ENCODE data around the gene TGM6.

The TGM6 gene
- total RNA-seq: 0 to 0.11 (median 0) reads per million in 9 experiments

DNA sequence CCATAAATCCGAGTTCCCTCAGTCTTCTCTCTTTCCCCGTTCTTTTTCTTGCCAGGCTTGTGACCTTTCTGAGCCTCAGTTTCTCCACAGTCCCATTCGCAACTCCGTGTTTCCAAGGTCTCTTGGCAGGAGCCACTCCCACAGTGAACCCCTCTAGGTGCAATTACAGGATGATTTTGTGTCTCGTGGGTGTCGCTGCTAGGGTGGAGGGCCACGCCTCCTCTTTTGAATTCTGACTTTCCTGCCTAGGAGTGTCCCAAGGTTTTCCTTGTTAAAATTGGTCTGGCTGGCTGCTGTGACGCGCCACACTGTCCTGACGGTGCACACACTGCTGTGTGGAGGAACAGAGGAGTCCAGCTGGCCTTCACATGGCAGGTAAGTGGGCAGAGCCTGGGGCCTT lies at the start of gene TGM6:
Gene TGM6 (plus strand): TSS at position 301 of the 400 bp plus-strand sequence. CDS start 68 bp downstream, at position 369.
- Mint-ChIP-seq H3K4me3 (peak within 1 kb of the TSS; percentile 43 to 62), H3K27ac (peak within 1 kb of the TSS; percentile 41 to 44), H3K4me1 (ENCODE audit: low read depth in 2 of 2) (peaks cover 25 to 26% of the 10 kb centered on the region in 2 donors), H3K9me3 (no peaks in the 10 kb centered on the region), H3K36me3 (ENCODE audit: insufficient read depth) (peaks cover 4% of the 10 kb centered on the region), H3K27me3 (peaks cover 5 to 31% of the 10 kb centered on the region in 2 donors)
- DNase-seq (no peak), ATAC-seq (replicated peaks) (no peak)

DNA sequence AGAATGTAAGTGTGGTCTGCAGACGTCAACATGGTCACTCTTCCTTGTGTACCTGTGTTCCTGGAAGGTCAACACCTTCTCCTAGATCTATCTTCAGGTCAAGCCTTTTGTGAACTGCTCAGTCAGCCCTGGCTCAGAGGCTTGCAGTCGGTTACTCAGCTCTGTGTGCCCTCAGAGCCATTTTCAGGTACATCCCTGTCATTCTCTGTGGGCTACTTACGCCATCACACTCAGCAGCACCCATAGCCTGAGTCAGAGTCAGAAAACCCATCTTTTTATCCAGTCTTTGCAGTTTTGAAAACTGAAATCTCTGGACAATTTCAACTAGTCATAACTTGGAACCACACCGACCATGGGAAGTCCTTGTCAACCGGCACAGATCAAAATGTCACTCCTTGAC lies 49.6 kb upstream of the TGM6 start:
- ATAC-seq (replicated peaks) (no peak), DNase-seq (no peak)
- Mint-ChIP-seq H3K27me3 (peaks cover 27 to 77% of the 10 kb centered on the region in 2 donors), H3K27ac (no peak overlapping the region), H3K4me3 (no peak overlapping the region), H3K9me3 (no peaks in the 10 kb centered on the region), H3K36me3 (ENCODE audit: insufficient read depth) (peaks cover 2% of the 10 kb centered on the region), H3K4me1 (ENCODE audit: low read depth in 2 of 2) (no peaks in the 10 kb centered on the region)

DNA sequence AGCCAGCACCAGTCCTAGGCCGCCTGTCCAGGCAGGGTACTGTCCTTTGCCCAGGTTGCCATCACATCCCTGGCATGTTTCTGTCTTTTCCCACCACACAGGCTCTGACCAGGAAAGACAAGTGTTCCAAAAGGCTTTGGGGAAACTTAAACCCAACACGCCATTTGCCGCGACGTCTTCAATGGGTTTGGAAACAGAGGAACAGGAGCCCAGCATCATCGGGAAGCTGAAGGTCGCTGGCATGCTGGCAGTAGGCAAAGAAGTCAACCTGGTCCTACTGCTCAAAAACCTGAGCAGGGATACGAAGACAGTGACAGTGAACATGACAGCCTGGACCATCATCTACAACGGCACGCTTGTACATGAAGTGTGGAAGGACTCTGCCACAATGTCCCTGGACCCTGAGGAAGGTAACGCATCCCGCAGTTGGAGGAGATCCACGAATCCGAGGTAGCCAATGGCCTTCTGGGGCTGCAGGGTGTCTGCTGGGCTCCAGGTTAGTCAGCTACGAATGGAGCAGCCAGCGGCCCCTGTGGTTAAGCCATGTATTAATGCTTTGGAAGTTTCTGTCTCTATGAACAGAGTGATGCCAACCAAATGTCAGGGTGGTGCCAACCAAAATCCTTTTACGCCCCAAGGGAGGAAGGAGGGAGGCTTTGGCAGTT lies 48.7 kb upstream of the TGM6 start:
- no peak overlapping the region for H3K27ac Mint-ChIP-seq
- H3K4me3 Mint-ChIP-seq: no peak overlapping the region
- no peaks in the 10 kb centered on the region for H3K4me1 Mint-ChIP-seq (ENCODE audit: low read depth in 2 of 2)
- H3K9me3 Mint-ChIP-seq: no peaks in the 10 kb centered on the region
- H3K36me3 Mint-ChIP-seq (ENCODE audit: insufficient read depth): peaks cover 2% of the 10 kb centered on the region
- no peak for DNase-seq
- no peak for ATAC-seq (replicated peaks)
- peaks cover 18 to 77% of the 10 kb centered on the region in 2 donors for H3K27me3 Mint-ChIP-seq

DNA sequence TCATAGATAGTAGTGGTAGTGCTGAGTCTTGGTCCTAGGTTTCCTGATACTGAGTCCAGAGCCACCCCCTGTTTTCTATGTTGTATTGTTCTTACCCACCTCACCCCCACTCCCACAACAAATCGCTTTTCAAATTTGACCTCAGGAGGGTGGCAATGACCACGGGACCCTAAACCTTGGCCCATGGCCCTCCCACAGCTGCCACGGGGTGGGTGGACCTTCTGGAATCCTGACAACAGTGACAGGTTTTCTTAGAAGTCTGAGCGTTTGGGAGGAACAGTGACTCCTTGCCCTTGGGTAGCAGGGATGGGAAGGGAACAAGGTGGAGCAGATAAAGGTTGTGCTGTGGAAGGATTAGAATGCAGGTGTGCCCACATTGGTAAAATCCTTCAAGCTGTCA lies 48.0 kb upstream of the TGM6 start:
- DNase-seq: no peak
- H3K36me3 Mint-ChIP-seq (ENCODE audit: insufficient read depth): peaks cover 1% of the 10 kb centered on the region
- no peaks in the 10 kb centered on the region for H3K9me3 Mint-ChIP-seq
- H3K4me3 Mint-ChIP-seq: no peak overlapping the region
- peaks cover 11 to 73% of the 10 kb centered on the region in 2 donors for H3K27me3 Mint-ChIP-seq
- no peaks in the 10 kb centered on the region for H3K4me1 Mint-ChIP-seq (ENCODE audit: low read depth in 2 of 2)
- no peak overlapping the region for H3K27ac Mint-ChIP-seq
- ATAC-seq (replicated peaks): no peak

GRCh38 chr20:2333821-2334220 lies 46.9 kb upstream of the TGM6 start:
- H3K27me3 Mint-ChIP-seq: peaks cover 9 to 64% of the 10 kb centered on the region in 2 donors
- DNase-seq: no peak
- no peaks in the 10 kb centered on the region for H3K4me1 Mint-ChIP-seq (ENCODE audit: low read depth in 2 of 2)
- ATAC-seq (replicated peaks): no peak
- no peak overlapping the region for H3K4me3 Mint-ChIP-seq
- no peak overlapping the region for H3K27ac Mint-ChIP-seq
- no peaks in the 10 kb centered on the region for H3K36me3 Mint-ChIP-seq (ENCODE audit: insufficient read depth)
- H3K9me3 Mint-ChIP-seq: no peaks in the 10 kb centered on the region

- peaks cover 9 to 70% of the 10 kb centered on the region in 2 donors for H3K27me3 Mint-ChIP-seq
- no peaks in the 10 kb centered on the region for H3K36me3 Mint-ChIP-seq (ENCODE audit: insufficient read depth)
- ATAC-seq (replicated peaks): no peak
- no peaks in the 10 kb centered on the region for H3K4me1 Mint-ChIP-seq (ENCODE audit: low read depth in 2 of 2)
- no peaks in the 10 kb centered on the region for H3K9me3 Mint-ChIP-seq
- H3K27ac Mint-ChIP-seq: no peak overlapping the region
- no peak for DNase-seq
- H3K4me3 Mint-ChIP-seq: no peak overlapping the region
These were observed 45.4 kb upstream of the TGM6 start for GRCh38 chr20:2335096-2335870.

- DNase-seq (no peak), ATAC-seq (replicated peaks) (no peak)
- Mint-ChIP-seq H3K4me3 (no peak overlapping the region), H3K9me3 (no peaks in the 10 kb centered on the region), H3K27ac (no peak overlapping the region), H3K36me3 (ENCODE audit: insufficient read depth) (no peaks in the 10 kb centered on the region), H3K4me1 (ENCODE audit: low read depth in 2 of 2) (no peaks in the 10 kb centered on the region), H3K27me3 (peaks cover 21 to 81% of the 10 kb centered on the region in 2 donors)
These were observed 44.2 kb upstream of the TGM6 start for GRCh38 chr20:2336471-2336870.

- Mint-ChIP-seq H3K9me3 (no peaks in the 10 kb centered on the region), H3K36me3 (ENCODE audit: insufficient read depth) (no peaks in the 10 kb centered on the region), H3K27me3 (peaks cover 27 to 84% of the 10 kb centered on the region in 2 donors), H3K4me3 (no peak overlapping the region), H3K27ac (no peak overlapping the region), H3K4me1 (ENCODE audit: low read depth in 2 of 2) (no peaks in the 10 kb centered on the region)
- ATAC-seq (replicated peaks) (no peak), DNase-seq (no peak)
These were observed 43.6 kb upstream of the TGM6 start for GRCh38 chr20:2337142-2337541.

- no peaks in the 10 kb centered on the region for H3K4me1 Mint-ChIP-seq (ENCODE audit: low read depth in 2 of 2)
- peaks cover 33 to 84% of the 10 kb centered on the region in 2 donors for H3K27me3 Mint-ChIP-seq
- no peak overlapping the region for H3K27ac Mint-ChIP-seq
- DNase-seq (no peak), ATAC-seq (replicated peaks) (no peak)
- H3K36me3 Mint-ChIP-seq (ENCODE audit: insufficient read depth): no peaks in the 10 kb centered on the region
- H3K4me3 Mint-ChIP-seq: no peak overlapping the region
- H3K9me3 Mint-ChIP-seq: no peaks in the 10 kb centered on the region
These were observed 42.2 kb upstream of the TGM6 start for GRCh38 chr20:2338411-2339066.

GRCh38 chr20:2340136-2340535 lies 40.6 kb upstream of the TGM6 start:
- H3K36me3 Mint-ChIP-seq (ENCODE audit: insufficient read depth): no peaks in the 10 kb centered on the region
- no peaks in the 10 kb centered on the region for H3K9me3 Mint-ChIP-seq
- no peak for ATAC-seq (replicated peaks)
- no peak overlapping the region for H3K4me3 Mint-ChIP-seq
- no peak for DNase-seq
- H3K4me1 Mint-ChIP-seq (ENCODE audit: low read depth in 2 of 2): no peaks in the 10 kb centered on the region
- no peak overlapping the region for H3K27ac Mint-ChIP-seq
- peaks cover 24 to 72% of the 10 kb centered on the region in 2 donors for H3K27me3 Mint-ChIP-seq

GRCh38 chr20:2340823-2341222 lies 39.9 kb upstream of the TGM6 start:
- no peaks in the 10 kb centered on the region for H3K4me1 Mint-ChIP-seq (ENCODE audit: low read depth in 2 of 2)
- no peak overlapping the region for H3K4me3 Mint-ChIP-seq
- H3K27me3 Mint-ChIP-seq: peaks cover 29 to 65% of the 10 kb centered on the region in 2 donors
- ATAC-seq (replicated peaks): no peak
- DNase-seq: no peak
- no peak overlapping the region for H3K27ac Mint-ChIP-seq
- H3K36me3 Mint-ChIP-seq (ENCODE audit: insufficient read depth): no peaks in the 10 kb centered on the region
- H3K9me3 Mint-ChIP-seq: no peaks in the 10 kb centered on the region

- ATAC-seq (replicated peaks) (no peak), DNase-seq (no peak)
- Mint-ChIP-seq H3K36me3 (ENCODE audit: insufficient read depth) (no peaks in the 10 kb centered on the region), H3K4me3 (no peak overlapping the region), H3K27me3 (peaks cover 30 to 60% of the 10 kb centered on the region in 2 donors), H3K4me1 (ENCODE audit: low read depth in 2 of 2) (no peaks in the 10 kb centered on the region), H3K27ac (no peak overlapping the region), H3K9me3 (no peaks in the 10 kb centered on the region)
These were observed 39.4 kb upstream of the TGM6 start for GRCh38 chr20:2341336-2341735.

- ATAC-seq (replicated peaks) (no peak), DNase-seq (no peak)
- Mint-ChIP-seq H3K4me1 (ENCODE audit: low read depth in 2 of 2) (no peaks in the 10 kb centered on the region), H3K4me3 (no peak overlapping the region), H3K27ac (no peak overlapping the region), H3K9me3 (no peaks in the 10 kb centered on the region), H3K27me3 (peaks cover 30 to 53% of the 10 kb centered on the region in 2 donors), H3K36me3 (ENCODE audit: insufficient read depth) (no peaks in the 10 kb centered on the region)
These were observed 38.5 kb upstream of the TGM6 start for GRCh38 chr20:2342243-2342642.
